ENCODE results near the gene MAFG. TPM values are rescaled to one million over a fixed set of nuclear protein-coding genes. Genes with fewer than 3 reads are reported as not detected.

The MAFG gene
- total and polyA plus RNA-seq, 2 of the 13 experiments (the other 11 are each of a cell fraction or from before 2014, with no cell fraction given) = 14.5 to 20.0 TPM

- TF ChIP-seq ZBTB10 (CRISPR knock-in tag; IDR thresholded peaks at IDR 0.05; ENCODE audit: borderline replicate concordance) (no peak), ZNF160 (CRISPR knock-in tag; IDR thresholded peaks at IDR 0.05) (no peak), ZNF782 (CRISPR knock-in tag; IDR thresholded peaks at IDR 0.05; ENCODE audit: borderline replicate concordance) (no peak), SMARCE1 (IDR thresholded peaks at IDR 0.05; ENCODE audit: borderline replicate concordance) (no peak), MED13 (CRISPR knock-in tag; IDR thresholded peaks at IDR 0.05) (no peak), ELF3 (CRISPR knock-in tag; IDR thresholded peaks at IDR 0.05) (no peak), RAD21 (CRISPR knock-in tag; IDR thresholded peaks at IDR 0.05) (no peak), ZNF891 (CRISPR knock-in tag; IDR thresholded peaks at IDR 0.05) (peak; percentile 52; the same call in 1 of the 2 replicates), ZFY (CRISPR knock-in tag; IDR thresholded peaks at IDR 0.05) (no peak), ZNF318 (CRISPR knock-in tag; IDR thresholded peaks at IDR 0.05) (no peak), ZNF263 (CRISPR knock-in tag; IDR thresholded peaks at IDR 0.05) (no peak), RXRA (CRISPR knock-in tag; IDR thresholded peaks at IDR 0.05) (no peak; the same call in none of the 2 replicates), SRY (CRISPR knock-in tag; IDR thresholded peaks at IDR 0.05) (no peak), ZNF572 (CRISPR knock-in tag; IDR thresholded peaks at IDR 0.05) (peak; percentile 70; the same call in 1 of the 2 replicates), GMEB2 (CRISPR knock-in tag; IDR thresholded peaks at IDR 0.05; ENCODE audit: low read depth) (no peak), ZNF691 (CRISPR knock-in tag; IDR thresholded peaks at IDR 0.05; ENCODE audit: borderline replicate concordance, low read depth) (no peak; the same call in 1 of the 2 replicates)
These were observed 26.1 kb downstream of the MAFG start (continued) for GRCh38 chr17:81901167-81902022.

Data from HepG2 (cell line).